Fibroblast of lung (primary cell): ENCODE data around the gene CFAP20. TPM values are rescaled to one million over a fixed set of nuclear protein-coding genes. Genes with fewer than 3 reads are reported as not detected.

ENCODE experiments used
- DNase-seq, 2 donors: peaks; one replicate each; pipeline versions ENCODE4 v3.0.0 to v3.0.0-alpha.2; 2010; ENCODE audit warnings: low read depth in 2 of 2
- H2AFZ ChIP-seq: 2 replicates; pipeline ENCODE4 v1.5.1; 2012; ENCODE audit warnings: low read length, control low read depth, inconsistent platforms
- H3K27ac ChIP-seq: 2 replicates; pipeline ENCODE4 v1.5.1; 2011; ENCODE audit warnings: low read length, control low read depth; ENCODE audit not compliant: insufficient read depth
- H3K27me3 ChIP-seq: 2 replicates; pipeline ENCODE4 v1.5.1; 2011; ENCODE audit warnings: mild to moderate bottlenecking, low read length; ENCODE audit not compliant: control insufficient read depth, insufficient read depth
- H3K36me3 ChIP-seq: 2 replicates; pipeline ENCODE4 v1.5.1; 2011; ENCODE audit warnings: low read length; ENCODE audit not compliant: control insufficient read depth, insufficient read depth
- H3K4me1 ChIP-seq: 2 replicates; pipeline ENCODE4 v1.5.1; 2011; ENCODE audit warnings: low read length; ENCODE audit not compliant: control insufficient read depth, insufficient read depth; ENCODE audit errors: extremely low read depth
- H3K4me2 ChIP-seq: 2 replicates; pipeline ENCODE4 v1.5.1; 2011; ENCODE audit warnings: low read length, control low read depth; ENCODE audit not compliant: insufficient read depth; ENCODE audit errors: extremely low read depth
- H3K4me3 ChIP-seq, 4 experiments: fragments of 200-600 bp in 1 of 4; sonication (generic) in 1 of 4; replicated peaks in 1 of 4; 2 replicates each; pipeline ENCODE4 v1.5.1; 2011 to 2016; ENCODE audit warnings: low read length in 4 of 4, low read depth in 3 of 4, mild to moderate bottlenecking in 3 of 4, control low read depth in 2 of 4, inconsistent platforms in 1 of 4, mixed read lengths in 1 of 4; ENCODE audit not compliant: insufficient read depth in 1 of 4; ENCODE audit errors: control extremely low read depth in 1 of 4
- H3K79me2 ChIP-seq: 2 replicates; pipeline ENCODE4 v1.5.1; 2012; ENCODE audit warnings: mild to moderate bottlenecking, low read length, inconsistent platforms; ENCODE audit not compliant: control insufficient read depth, insufficient read depth
- H3K9ac ChIP-seq: 2 replicates; pipeline ENCODE4 v1.5.1; 2011; ENCODE audit warnings: mild to moderate bottlenecking, low read length, control low read depth; ENCODE audit not compliant: insufficient read depth
- H3K9me3 ChIP-seq: 2 replicates; pipeline ENCODE4 v1.5.1; 2012; ENCODE audit warnings: low read depth, low read length; ENCODE audit not compliant: control insufficient read depth, insufficient read depth
- H4K20me1 ChIP-seq: 2 replicates; pipeline ENCODE4 v1.5.1; 2011; ENCODE audit warnings: low read length; ENCODE audit not compliant: control insufficient read depth, insufficient read depth; ENCODE audit errors: extremely low read depth
- EZH2 ChIP-seq: IDR thresholded peaks from 2 replicates; pipeline ENCODE4 v1.5.1; 2012; ENCODE audit warnings: low read length, control low read depth, mild to moderate bottlenecking; ENCODE audit errors: missing control alignments
- polyA plus RNA-seq, 2 donors: library from polyadenylated mRNA; depleted of rRNA in 1 of 2; stranded (reverse) in 1 of 2; unstranded in 1 of 2; fragments of >200 nt; gene quantifications; 2 replicates each; pipeline ENCODE4 v1.2.1, GENCODE V29; 2011 to 2012; ENCODE audit warnings: missing spikeins in 1 of 2
- total RNA-seq: library from RNA; depleted of rRNA; stranded (reverse); fragments of >200 nt; gene quantifications from 2 replicates; pipeline ENCODE4 v1.2.1, GENCODE V29; 2014
- TF ChIP-seq, protein P1 (sequence below), 2 donors: IDR thresholded peaks in 1 of 2; conservative IDR thresholded peaks in 1 of 2; 1 replicate in 1 of 2; 2 replicates in 1 of 2; pipeline ENCODE4 v1.5.1; 2011 to 2012; ENCODE audit warnings: low read length in 2 of 2, control low read depth in 1 of 2, inconsistent platforms in 1 of 2, low read depth in 1 of 2, mild to moderate bottlenecking in 1 of 2

CFAP20 gene
- total and polyA plus RNA-seq, 2 donors (not counting 1 experiment from before 2014, with no cell fraction given): 29.2 to 30.2 TPM

- Histone ChIP-seq H4K20me1 (no peaks in the 10 kb centered on the region), H3K9ac (no peak overlapping the region), H3K27ac (no peak overlapping the region), H3K4me3 (no peak overlapping the region), H3K4me2 (no peak overlapping the region), H3K36me3 (no peaks in the 10 kb centered on the region), H3K79me2 (no peaks in the 10 kb centered on the region), H3K27me3 (no peaks in the 10 kb centered on the region), H2AFZ (no peak overlapping the region), H3K4me1 (no peaks in the 10 kb centered on the region), H3K9me3 (no peaks in the 10 kb centered on the region)
- DNase-seq: no peak
- TF ChIP-seq, protein P1, sequence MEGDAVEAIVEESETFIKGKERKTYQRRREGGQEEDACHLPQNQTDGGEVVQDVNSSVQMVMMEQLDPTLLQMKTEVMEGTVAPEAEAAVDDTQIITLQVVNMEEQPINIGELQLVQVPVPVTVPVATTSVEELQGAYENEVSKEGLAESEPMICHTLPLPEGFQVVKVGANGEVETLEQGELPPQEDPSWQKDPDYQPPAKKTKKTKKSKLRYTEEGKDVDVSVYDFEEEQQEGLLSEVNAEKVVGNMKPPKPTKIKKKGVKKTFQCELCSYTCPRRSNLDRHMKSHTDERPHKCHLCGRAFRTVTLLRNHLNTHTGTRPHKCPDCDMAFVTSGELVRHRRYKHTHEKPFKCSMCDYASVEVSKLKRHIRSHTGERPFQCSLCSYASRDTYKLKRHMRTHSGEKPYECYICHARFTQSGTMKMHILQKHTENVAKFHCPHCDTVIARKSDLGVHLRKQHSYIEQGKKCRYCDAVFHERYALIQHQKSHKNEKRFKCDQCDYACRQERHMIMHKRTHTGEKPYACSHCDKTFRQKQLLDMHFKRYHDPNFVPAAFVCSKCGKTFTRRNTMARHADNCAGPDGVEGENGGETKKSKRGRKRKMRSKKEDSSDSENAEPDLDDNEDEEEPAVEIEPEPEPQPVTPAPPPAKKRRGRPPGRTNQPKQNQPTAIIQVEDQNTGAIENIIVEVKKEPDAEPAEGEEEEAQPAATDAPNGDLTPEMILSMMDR (conservative IDR thresholded peaks at IDR 0.05 in 1 of 2, IDR thresholded peaks at IDR 0.05 in 1 of 2; ENCODE audit: low read depth in 1 of 2, low read length in 2 of 2): no peak
- TF ChIP-seq EZH2: no peak
Measured at GRCh38 chr16:58070585-58070984, 58.6 kb downstream of the CFAP20 start.

Other genes starting within 250 kb of the CFAP20 start
- not detected in 2 replicates for gene CNGB1, start 158.3 kb downstream of the CFAP20 start, total RNA-seq
- gene CNGB1, start 158.3 kb downstream of the CFAP20 start, polyA plus RNA-seq: not detected in 2 replicates
- gene ZNF319, start 128.7 kb downstream of the CFAP20 start, total RNA-seq: 2.8 and 4.1 TPM in 2 replicates
- gene ZNF319, start 128.7 kb downstream of the CFAP20 start, polyA plus RNA-seq: 2.6 and 3.4 TPM in 2 replicates
- gene USB1, start 128.0 kb downstream of the CFAP20 start, total RNA-seq: 14.1 and 18.8 TPM in 2 replicates
- 32.7 and 53.2 TPM in 2 replicates for gene USB1, start 128.0 kb downstream of the CFAP20 start, polyA plus RNA-seq
- 2.1 and 6.4 TPM in 2 replicates for gene MMP15, start 103.6 kb downstream of the CFAP20 start, total RNA-seq
- gene MMP15, start 103.6 kb downstream of the CFAP20 start, polyA plus RNA-seq: 0.74 and 1.3 TPM in 2 replicates
- 25.2 and 33.4 TPM in 2 replicates for gene CSNK2A2, start 68.7 kb upstream of the CFAP20 start, total RNA-seq
- 51.0 and 54.3 TPM in 2 replicates for gene CSNK2A2, start 68.7 kb upstream of the CFAP20 start, polyA plus RNA-seq
- not detected in 2 replicates for gene PRSS54, start 165.6 kb upstream of the CFAP20 start, total RNA-seq
- not detected in 2 replicates for gene PRSS54, start 165.6 kb upstream of the CFAP20 start, polyA plus RNA-seq